CD4-positive, alpha-beta T cell treated with Interleukin-10 for 1 hour (primary cell): ENCODE results near the gene NIM1K.
"Not testable (repeated sequence)": the region's sequence is repeated elsewhere in the genome, so short reads cannot be mapped to it uniquely, and the experiment has no call there.

Source experiments
- DNase-seq: peaks from one replicate; pipeline ENCODE4 v3.0.0-alpha.2; 2020

NIM1K gene

GRCh38 chr5:43231977-43232376, 40.0 kb downstream of the NIM1K start:
- DNase-seq = peak; percentile 9

DNA sequence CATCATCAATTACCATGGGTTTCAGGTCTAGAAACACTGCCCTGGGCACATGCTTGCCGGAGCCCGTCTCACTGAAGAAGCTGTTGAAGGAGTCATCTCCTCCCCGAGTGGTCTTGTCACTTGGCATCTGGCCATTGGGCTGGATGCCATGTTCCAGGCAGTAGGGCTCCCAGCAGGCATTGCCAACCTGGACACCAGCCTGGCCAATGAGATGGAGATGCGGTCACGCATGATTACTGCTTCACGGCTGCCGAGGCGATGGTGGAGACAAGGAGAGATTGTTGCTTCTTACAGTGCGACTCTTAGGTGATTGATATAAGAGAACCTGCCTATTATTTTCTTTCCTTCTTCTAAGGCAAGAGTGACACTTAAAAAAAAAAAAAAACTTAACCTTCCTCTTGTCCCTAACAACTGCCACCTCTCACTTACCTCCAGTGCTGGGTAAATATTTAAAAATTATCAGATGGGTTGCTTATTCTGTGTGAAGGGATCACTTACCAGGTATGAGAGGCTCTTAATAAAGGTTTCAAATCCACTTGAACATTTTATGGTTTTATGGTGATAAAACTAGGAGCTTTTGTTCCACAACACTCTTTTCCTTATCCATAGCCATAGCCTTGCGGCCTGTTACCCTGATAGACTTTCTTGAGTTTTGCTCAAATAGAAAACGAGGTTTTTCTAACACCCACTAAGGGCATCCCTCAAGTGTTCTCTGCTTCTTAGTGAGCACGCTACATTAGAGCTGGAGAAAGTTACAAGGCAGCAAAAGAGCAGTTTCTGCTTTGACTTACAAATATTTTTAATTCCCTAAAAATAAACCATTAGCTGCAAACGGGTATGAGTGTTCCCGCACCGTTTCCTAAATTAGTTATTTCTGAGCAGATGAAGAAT, 41.2 kb downstream of the NIM1K start:
- no peak for DNase-seq

DNA sequence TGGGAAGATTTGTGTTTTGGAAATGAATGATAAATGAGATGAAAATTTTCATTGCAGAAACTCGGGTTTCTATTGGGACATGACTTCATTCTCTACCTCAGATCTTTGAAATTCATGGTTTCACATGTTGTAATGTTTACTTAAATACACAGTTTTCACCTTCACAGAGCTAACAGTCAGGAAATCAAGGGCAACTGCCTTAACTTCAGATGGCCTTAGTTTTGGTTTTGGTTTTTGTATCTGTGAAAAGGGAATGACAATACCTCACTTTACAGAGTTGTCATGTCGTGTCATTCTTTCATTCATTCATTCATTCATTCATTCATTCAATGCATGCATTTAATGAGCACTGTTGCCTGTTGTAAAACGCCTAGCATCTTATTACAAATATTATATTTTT, 41.9 kb downstream of the NIM1K start:
- DNase-seq = no peak

- DNase-seq = no peak
Measured at GRCh38 chr5:43236653-43237355, 44.8 kb downstream of the NIM1K start.

- no peak for DNase-seq
Measured at GRCh38 chr5:43242196-43242595, 50.2 kb downstream of the NIM1K start.

GRCh38 chr5:43243270-43243669, 51.2 kb downstream of the NIM1K start:
- DNase-seq = no peak

DNA sequence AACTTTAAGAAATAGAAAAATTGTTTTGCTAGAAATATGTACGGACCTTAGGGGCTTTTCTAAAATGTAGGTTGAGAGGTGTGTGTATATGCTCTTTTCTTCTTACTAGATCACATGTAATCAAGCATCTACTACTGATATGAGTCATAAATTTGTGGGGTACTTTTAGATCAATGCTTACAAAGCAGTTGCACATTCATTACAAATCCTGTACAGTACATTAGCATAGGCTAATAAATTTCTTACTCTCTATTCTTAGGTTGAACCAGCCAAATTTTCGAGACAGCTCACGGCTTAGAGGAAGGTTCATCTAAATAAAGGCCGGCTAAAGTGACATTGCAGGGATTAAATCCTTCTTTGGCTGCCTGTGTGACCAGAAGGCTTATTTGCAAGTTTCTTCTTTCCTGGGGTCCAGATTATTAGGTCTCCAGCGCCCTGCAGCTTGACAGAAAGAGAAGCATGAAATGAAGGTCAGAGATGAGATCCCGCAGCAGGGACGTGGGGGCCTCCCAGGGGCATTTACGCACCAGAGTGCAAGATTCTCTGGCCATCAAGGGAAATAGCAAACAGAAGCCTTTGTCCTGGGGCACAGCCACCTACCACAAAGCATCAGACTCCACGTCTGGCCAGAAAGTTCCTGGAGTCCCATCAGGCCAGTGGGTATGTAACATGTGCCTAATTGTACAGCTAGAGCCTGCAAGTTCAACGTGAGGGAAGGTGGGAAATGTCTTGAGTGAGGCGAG, 53.0 kb downstream of the NIM1K start:
- DNase-seq = no peak

GRCh38 chr5:43245724-43246385, 53.8 kb downstream of the NIM1K start:
- DNase-seq = no peak

DNA sequence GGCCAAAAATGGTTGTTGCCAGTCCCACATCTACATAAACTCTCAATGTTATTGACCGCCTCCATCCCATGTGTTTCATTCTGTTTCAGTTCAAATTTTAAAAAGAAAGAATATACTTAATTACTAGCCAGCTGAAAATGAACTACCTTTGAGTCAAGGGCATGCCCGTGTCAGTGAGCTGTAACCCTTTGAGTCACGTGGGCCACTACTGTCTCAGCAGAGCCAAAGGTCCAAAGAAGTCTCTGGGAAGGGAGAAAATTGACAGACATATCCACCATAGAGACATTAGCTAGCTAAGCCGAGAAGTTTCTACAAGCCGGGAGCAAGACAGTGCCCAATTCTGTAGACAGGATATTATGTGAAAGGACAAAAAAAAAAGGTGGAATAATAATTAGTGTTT, 59.7 kb downstream of the NIM1K start:
- DNase-seq = no peak

DNA sequence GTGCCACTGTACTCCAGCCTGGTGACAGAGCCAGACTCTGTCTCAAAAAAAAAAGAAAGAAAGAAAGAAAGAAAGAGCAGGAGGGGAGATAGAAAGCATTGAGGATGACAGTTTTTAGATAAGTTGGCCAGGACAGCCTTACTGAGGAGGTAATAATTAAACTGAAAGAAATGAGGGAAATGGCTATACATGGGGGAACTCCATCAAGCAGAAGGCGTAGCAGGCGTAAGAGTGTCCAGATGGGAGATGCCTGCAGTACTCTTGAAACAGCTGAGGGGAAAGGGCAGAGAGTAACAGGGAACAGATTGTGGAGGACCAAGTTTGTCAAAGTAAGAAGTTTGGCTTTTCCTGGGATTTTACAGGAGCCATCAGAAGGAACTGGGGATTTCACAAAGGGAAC, 63.7 kb downstream of the NIM1K start:
- no peak for DNase-seq

GRCh38 chr5:43256261-43256966, 64.4 kb downstream of the NIM1K start:
- no peak for DNase-seq

DNA sequence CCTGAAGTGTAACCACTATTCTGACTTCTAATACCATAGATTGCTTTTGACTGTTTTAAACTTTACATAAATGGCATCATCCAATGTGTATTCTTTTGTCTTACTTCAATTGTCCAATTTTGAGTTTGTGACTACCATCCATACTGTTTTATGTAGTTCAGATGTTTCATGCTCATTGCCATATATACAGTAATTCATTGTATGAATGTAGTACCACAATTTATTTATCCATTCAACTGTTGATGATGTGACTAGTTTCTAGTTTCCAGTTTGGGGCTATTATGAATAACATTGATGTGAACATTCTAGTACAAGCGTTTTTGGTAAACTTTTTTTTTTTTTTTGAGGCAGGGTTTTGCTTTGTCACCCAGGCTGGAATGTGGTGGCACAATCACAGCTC, 66.1 kb downstream of the NIM1K start:
- no peak for DNase-seq

DNA sequence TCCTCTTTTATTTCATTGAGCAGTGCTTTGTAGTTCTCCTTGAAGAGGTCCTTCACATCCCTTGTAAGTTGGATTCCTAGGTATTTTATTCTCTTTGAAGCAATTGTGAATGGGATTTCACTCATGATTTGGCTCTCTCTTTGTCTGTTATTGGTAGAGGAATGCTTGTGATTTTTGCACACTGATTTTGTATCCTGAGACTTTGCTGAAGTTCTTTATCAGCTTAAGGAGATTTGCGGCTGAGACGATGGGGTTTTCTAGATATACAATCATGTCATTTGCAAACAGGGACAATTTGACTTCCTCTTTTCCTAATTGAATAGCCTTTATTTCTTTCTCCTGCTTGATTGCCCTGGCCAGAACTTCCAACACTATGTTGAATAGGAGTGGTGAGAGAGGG, 70.2 kb downstream of the NIM1K start:
- not testable (repeated sequence) for DNase-seq

DNA sequence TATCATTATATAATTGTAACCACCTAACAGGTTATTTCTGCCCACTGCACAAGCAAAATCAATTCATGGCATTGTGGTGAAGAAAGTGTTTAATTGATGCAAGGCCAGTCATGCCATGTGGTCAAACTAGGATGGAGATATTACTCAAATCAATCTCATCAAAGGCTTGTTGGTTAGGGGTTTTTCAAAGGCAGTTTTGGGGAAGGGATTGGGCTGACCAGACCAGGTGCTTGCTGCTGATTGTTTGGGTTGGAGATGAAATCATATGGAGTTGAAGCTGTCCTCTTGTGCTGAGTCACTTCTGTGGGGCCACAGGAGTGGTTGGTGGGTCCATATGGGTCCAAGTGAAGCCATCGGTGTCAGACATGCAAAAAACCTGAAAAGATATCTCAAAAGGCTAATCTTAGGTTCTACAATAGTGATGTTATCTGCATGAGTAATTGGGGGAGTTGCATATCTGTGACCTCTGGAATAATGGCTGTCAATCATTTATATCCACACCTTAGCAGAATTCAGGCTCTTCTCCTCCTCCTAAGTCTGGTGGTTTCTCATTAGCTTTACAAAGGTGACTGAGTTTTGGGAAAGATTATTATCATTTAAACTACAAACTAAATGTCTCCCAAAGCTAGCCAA, 76.3 kb downstream of the NIM1K start:
- DNase-seq = no peak

- DNase-seq = no peak
Measured at GRCh38 chr5:43270645-43271044, 78.6 kb downstream of the NIM1K start.

- no peak for DNase-seq
Measured at GRCh38 chr5:43273552-43273951, 81.5 kb downstream of the NIM1K start.

DNA sequence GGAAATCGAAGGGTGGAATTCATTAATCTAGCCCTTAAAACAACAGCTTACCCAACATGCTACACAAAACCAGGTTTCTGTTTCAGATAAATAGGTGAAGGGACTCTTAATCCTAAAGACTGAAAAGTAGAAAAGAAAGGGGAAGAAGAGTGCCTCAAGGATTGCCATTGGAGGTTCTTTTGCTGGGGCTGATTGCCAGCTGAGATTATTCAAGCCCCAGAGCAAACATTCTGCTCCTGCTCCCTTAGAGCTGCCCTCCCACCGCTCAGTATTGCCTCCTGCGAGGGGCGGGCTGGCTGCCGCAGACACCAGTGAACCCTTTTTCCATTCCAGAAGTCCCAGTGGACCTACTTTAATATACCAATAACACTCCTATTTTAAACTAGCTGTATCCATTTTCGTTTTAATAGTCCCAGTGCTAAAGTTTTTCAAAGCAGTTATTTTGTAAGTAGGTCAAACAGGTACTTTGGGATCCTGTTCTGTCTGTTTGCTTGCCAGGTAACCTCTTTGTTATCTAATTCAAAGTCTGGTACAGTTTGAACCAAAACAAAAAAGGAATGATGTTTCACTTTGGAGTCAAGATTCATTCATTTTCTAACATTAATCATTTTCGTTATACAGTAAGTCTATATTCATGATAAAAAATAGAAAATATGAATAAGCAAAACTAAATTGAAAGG, 82.5 kb downstream of the NIM1K start:
- DNase-seq = no peak

GRCh38 chr5:43275391-43275790, 83.4 kb downstream of the NIM1K start:
- no peak for DNase-seq

DNA sequence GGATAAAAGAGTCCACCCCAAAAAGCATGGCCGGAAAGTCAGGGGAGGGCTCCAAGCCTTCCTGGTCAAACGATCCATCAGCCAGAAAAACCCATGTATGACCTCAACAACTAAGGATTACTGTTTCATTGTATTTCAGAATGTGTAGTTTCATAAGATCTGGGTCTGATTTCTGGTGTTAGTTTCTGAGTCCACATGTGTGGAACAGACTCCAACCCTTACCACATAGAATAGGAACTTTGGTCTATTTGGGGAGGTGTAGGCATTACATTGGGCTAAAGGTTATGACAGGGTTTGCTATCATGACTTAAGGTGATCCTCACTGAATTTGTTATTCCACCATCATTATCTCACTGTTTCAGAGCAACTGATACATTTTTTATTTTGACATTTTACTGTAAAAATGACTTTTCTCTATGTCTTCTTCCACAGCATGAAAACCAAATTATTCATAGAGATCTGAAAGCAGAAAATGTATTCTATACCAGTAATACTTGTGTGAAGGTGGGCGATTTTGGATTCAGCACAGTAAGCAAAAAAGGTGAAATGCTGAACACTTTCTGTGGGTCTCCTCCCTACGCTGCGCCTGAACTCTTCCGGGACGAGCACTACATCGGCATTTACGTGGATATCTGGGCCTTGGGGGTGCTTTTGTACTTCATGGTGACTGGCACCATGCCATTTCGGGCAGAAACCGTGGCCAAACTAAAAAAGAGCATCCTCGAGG, 87.7 kb downstream of the NIM1K start:
- no peak for DNase-seq

GRCh38 chr5:43281840-43282658, 90.0 kb downstream of the NIM1K start:
- no peak for DNase-seq
